Activated T-helper 1 cell treated with anti-CD3 and anti-CD28 coated beads, Interleukin-2, amount 50 U/mL, for 16 hours (primary cell): ENCODE results near the gene SLAMF7.
A peak's percentile ranks its signal among the peaks of the same experiment; 100 is the strongest.
"Not testable (repeated sequence)": the region's sequence is repeated elsewhere in the genome, so short reads cannot be mapped to it uniquely, and the experiment has no call there.

ENCODE experiments used
- DNase-seq, 2 donors: peaks; one replicate each; pipeline ENCODE4 v3.0.0-alpha.2; 2020; ENCODE audit warnings: low read depth in 1 of 2, low spot score in 1 of 2

The SLAMF7 gene

DNA sequence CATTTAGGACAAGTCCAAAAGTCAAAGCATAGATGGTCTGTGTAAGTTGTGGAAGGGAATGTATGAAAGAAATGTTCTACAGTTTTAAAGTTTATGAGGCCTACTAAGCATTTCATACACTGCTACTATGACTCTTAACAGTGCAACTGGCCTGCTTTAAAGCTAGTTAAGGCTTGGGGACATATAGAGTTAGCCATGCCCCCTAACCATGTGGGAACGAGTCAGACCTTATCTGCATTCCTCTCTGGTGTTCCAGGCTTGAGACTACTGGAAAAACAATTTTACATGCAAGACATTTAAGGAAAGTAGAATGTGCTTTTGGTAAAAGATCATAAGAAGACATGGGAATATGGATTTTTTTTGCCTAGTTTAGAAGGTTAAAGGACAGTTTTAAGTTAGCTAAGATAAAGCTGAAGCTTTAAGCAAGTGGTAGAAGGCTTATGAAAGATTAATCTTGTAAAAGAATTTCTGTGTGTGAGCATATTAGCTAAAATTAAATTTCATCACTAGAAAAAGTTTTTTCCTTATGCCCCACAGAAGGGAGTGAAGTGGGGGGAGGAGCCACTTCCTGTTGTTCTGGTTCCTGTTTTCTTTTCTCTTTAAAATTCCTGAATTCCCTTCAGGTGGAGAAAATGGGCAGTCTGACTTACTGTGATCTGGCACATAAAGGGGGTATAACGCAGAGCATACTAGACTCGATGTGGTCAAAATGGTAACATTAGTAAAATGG lies 18.5 kb upstream of the SLAMF7 start:
- no peak for DNase-seq

DNA sequence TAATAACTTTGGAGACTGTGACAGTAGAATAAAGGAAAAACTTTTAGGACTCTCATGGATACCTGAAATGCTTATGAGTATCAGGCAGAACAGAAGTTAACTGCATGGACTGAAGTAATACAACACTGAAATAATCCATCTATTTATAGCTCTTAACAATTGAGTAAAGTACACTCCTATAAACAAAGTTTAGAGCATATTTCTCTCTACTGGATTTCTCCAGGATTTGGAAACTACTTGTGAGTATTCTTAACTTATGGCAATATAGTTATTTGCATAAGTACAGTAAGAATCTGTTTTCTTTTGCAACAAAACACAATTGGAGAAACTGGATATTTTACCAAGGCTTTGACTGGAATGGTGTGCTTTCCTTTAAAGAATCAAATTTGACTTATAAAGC lies 17.6 kb upstream of the SLAMF7 start:
- DNase-seq, result no peak

DNA sequence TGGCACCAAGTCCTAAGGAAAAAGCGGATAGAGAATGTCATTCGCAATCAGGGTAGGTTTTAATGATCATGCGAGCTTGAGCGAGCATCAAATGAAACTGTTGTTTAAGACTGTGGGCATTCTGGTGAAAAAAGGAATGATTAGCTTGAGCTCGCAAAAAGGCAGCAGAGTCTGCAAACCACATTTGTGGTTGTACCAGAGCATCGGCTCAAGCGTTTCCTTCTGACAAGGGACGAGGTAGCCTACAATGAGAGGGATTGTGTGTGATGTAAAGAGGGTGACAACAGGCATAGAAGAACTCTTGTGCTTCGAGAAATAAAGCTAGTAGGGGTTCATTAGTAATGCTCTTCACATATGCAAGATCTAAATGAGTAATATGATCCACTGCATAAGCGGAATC lies 16.3 kb upstream of the SLAMF7 start:
- no peak for DNase-seq

DNA sequence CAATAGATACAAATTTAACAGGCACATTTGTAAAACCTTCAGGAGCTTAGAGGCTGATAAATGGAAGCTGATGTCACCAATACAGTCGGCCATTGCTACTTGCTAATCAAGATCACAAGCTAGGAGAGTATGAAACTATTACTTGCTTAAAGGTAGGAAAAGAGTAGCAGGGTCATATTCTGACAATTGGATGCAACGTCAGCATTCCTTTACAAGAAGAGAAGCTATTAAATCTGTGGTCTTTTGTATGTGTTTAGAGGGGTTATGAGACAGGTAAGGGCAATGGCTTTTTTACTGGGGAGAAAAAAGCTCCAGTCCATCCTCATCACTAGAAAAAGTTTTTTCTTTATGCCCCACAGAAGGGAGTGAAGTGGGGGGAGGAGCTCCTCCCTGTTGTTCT lies 15.7 kb upstream of the SLAMF7 start:
- no peak for DNase-seq

DNA sequence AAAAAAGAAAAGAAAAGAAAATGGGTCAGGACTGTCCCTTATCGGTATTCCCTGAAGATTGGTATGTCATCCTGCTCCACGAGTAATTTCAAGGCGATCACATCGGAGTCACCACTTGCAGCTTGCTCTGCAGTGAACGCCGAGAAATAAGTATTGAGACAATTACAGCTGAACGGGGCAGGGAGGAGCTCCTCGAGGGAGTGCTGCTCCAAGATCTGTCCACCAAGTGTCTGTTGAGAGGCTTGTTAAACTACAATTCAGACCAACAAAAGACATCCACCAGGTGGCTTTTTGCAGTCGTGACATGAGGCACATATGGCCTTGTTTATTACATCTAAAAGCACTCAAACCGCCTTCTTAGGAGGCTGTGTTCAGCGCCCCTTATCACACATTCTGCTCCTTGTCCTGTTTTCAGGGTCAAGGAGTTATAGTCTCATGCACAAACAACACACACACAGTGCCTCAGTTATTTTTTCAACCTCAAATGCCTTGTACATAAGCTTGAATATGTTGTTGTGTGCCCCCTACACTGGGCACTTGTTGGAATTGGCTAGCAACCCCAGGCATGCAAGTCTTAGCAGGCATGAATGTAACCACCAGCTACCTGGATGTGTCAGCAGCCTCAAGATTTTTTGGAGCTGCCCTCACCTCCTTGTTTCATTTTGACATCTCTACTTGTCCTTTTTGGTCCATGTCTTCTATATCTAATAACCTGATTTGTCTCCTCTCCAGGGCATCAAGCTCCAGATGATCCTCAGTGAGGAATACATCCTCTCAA lies 14.4 kb upstream of the SLAMF7 start:
- no peak for DNase-seq

DNA sequence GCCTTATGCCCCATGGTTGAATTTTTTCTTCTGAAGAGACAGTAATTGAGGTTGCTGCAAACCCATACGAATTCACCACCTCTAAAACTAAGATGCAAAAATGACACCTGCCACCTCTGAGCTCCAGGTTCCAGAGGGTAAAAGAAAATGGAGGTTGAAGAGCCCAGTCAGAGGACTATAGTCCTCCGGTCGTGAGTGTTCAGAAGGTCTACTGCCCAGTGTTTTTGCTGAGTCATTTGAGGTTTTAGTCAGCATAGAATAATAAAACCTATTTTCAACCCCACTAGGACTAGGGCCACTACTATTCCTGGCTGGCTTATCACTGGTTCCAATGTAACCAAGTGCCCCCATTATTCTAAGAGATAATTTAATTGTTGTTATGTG lies 12.9 kb upstream of the SLAMF7 start:
- no peak for DNase-seq

DNA sequence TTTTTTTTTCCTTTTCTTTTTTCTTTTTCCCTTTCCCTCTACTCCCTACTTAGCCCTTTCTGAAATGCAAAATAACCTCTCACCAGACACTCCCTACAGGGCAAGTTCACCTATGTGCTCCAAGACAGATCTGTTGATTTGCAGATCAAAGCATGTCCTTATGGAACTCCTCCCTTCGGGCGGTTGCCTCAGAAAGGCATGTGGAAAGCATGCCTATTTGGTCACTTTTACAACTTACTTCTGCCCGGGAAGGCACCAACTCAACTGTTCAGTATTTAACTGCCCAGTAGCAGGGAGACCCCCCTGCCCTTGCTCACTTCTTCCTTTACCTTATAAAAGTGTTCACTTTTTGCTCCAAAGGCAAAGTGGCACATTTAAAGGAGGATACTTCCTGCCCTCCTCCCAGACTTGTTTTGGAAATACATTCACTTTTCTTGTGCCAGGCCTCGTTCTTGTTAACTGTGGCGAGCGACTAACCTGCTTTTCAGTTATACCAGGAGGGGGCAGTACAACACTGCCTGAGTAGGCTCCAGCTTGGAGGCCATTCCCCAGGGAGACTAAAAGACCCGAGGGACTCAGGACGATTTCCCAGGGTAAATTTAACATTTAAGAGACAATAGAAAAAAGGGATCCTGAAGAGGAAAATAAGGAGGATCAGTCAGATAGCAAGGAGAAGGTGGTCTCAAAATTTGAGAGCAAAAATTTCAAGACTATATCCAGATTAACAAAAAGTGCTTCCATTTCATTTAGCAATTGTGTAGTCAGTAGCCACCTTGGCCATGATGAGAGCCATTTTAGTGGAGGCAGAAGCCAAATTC lies 12.3 kb upstream of the SLAMF7 start:
- peak in 1 of 2 donors; percentile 34 for DNase-seq

DNA sequence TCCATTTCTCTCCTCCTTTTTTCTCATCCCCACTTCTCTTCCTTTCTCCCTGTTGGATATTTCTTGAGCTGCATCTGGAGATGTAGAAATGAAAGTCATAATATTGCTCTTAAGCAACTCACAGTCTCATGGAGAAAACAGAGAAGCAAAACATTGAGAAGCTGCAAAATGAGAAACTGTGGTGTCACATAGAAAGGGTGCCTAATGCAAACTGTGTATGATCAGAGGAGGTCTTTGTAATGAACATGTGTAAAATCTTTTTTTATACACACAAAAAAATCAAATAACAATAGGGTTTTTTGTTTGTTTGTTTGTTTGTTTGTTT lies 11.8 kb upstream of the SLAMF7 start:
- DNase-seq, result no peak

DNA sequence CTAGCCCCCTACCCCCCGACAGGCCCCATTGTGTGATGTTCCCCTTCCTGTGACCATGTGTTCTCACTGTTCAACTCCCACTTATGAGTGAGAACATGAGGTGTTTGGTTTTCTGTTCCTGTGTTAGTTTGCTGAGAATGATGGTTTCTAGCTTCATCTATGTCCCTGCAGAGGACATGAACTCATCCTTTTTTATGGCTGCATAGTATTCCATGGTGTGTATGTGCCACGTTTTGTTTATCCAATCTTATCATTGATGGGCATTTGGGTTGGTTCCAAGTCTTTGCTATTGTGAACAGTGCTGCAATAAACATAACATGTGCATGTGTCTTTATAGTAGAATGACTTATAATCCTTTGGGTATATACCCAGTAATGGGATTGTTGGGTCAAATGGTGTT lies 7.5 kb upstream of the SLAMF7 start:
- not testable (repeated sequence) for DNase-seq

DNA sequence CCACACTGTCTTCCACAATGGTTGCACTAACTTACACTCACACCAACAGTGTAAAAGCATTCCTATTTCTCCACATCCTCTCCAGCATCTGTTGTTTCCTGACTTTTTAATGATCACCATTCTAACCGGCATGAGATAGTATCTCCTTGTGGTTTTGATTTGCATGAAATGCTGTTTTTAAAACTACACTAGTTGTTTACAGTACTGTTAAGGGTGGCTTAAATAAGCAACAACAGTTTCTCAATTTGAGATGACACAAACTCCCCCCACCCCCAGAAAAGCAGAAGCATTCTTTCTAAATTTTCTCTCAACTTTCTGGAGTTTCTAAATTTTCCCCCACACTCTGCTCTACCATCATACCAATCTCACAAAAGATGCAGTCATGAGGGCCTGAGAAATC lies 7.1 kb upstream of the SLAMF7 start:
- no peak for DNase-seq

DNA sequence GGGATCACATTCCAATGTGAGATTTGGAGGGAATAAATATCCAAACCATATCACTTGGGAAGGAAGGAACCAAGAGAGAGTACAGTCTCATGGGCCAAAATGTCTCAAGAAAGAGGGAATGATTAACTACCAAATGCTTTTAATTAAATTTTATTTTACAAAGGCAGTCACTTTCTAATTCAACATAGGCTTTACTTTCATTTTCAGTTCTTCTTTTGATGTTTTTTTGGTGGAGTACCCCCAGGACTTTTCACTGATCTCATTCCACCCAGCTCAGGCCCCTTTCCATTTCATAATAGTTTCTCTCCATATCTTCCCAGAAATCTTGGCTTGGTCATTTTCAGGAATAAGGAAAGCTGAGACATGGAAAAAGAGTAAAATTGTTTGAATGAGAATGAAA lies 5.1 kb upstream of the SLAMF7 start:
- no peak for DNase-seq

DNA sequence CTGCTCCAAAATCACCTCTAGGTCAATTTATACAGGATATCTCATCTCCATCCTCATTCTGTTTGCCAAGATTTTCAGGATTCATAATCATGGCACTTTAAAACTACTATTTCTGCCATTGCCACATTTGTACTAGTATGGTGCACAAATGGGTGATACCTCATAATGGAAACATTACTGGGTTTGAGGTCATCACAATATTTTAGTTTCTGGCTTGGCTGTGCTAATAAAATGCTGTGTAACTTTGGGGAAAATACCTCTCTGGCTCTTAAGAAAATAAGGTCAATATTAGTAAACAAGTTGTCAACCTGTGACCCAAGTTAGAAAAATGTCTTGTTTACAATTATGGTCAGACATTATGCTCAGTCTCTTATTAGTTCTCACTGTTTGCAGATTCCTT lies 4.7 kb upstream of the SLAMF7 start:
- no peak for DNase-seq

DNA sequence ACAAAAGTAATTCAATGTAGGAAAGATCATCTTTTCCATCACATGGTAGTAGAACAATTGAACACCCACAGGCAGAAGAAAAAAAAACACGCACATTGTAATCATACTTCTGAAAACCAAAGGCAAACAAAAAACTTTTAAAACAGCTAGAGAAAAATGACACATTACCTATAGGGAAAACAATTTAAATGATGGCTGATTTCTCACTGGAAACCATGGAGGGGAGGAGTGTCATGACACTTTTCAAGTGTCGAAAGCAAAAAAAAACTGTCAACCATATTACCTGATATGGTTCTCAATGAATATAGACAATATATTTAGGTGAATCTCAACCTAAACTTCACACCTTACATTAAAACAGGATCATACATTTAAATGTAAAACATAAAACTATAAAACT lies 776 bp upstream of the SLAMF7 start:
- DNase-seq, result no peak

DNA sequence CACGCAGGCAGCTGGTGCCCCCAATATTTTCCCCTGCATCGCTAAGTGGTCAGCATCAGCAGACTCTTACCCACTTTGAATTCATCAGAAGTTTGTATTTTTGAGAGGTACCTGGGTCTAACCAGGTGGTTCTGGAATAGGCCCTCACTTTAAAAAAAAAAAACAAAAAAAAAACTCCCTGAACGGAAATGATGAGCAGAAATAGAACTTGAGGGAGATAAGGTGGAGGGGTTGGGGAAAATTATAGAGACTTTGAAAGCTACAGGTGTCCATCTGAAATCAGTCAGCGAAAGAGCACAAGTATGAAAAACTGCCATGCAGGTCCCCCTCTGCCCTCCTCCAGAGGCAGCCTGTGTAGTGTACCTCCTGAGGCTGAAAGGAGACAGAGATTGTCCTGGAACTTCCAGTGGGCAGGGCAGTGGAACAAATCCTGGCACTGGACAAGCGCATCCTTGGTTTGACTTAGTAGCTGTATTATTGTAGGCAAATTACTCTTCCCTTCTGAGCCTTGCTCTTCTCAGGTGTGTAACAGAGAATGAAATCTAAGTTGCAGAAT lies 1.2 kb downstream of the SLAMF7 start:
- no peak for DNase-seq

DNA sequence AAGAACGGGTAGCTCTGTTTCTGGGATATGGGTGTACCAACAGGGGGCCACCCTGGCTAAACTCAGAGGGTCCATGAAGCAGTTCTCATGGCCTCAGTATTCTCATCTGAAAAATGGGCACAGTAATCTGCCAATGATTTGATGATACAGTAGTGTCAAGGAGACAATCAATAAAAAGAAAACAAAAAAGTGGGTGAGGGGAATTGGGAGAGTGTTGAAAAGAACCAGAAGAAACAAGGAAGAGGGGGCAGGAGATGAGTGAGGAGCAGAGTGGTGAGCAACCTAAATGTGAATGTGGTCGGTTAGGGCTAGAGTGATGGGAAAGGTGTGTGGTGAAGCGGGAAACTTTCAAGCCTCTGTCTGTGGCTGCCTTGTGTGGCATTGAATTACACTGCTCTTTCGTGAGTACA lies 2.0 kb downstream of the SLAMF7 start:
- no peak for DNase-seq

DNA sequence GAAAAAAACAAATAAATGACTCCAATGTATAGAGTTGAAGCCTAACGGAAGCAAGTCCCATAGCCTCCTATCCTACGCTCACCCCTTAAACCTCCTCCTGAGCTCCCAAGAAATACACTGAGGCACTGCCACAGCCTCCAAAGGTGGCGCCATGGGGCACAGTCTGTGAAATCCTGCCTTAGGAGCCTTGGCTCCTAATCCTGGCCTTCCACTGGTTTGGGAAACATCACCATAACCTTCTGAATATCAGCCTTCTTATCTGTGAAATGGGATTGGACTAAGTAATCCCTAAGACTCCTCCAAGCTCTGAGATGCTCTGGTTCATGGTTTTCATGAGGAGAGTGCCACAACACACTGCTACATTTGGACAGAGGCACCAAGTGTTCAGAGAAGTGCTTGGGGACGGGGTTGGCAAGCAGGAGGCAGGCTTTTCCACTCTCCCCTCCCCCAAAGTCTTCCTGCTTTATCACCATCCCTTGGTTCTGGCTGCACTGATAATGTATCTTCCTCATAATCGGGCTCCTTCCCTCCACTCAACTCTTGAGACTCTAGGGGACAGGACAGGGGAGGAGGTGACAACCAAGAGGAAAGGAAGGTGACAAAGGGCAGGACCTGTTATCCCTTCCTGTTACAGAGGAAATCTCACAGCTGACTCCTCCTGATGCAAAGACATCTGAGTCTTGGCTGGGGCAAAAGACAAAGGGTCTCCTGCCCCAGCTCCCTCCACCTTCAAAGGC lies 2.7 kb downstream of the SLAMF7 start:
- DNase-seq, result no peak

DNA sequence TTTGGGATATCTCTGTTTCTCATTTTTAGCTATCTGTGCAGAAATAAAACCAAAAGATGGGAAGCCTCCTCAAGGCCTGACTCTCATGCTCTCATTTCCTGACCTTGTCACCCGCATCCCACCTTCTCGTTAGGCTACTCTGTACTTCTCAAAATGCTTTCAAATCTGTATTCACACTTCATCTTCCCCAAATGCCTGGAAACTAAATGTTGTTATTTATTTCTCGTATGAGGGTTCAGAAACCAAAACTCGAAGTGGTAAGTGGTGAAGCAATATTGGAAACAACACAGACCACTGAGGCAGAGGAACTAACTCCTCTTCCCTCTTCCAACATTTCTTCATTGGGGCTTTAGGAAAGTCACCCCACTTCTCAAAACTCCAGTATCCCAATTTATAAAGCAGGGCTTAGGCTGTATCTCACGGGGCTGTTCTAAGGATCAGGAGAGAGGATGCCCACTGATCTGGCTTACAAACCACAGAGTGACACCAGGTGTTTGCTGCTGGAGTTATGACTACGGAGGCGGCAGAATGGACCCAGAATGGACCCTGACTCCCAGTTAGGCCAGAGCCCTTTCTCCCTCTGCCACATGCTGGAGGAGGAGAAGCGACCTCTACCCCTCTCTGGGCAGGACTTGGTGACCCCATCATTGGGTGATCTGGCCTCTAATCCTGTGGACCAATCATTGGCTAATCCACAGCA lies 3.5 kb downstream of the SLAMF7 start:
- no peak for DNase-seq

DNA sequence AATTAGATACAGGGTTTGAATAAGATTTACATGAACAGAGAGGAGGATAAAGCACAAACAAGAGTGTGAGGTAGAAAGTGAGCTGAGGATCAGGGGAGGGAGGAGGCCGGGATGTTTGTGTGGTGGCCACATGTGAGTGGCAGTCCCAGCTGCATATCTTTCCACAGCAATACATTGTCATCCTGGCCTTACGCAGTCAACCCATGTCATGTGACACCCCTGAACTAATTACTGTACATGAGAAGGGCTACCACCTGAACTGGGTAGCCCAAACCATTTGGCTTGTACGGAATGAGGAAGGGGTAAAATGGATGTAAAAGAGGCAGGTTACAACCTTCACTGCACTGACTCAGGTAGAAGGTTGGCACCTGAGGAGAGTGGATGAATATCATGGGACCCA lies 4.2 kb downstream of the SLAMF7 start:
- DNase-seq, result no peak

DNA sequence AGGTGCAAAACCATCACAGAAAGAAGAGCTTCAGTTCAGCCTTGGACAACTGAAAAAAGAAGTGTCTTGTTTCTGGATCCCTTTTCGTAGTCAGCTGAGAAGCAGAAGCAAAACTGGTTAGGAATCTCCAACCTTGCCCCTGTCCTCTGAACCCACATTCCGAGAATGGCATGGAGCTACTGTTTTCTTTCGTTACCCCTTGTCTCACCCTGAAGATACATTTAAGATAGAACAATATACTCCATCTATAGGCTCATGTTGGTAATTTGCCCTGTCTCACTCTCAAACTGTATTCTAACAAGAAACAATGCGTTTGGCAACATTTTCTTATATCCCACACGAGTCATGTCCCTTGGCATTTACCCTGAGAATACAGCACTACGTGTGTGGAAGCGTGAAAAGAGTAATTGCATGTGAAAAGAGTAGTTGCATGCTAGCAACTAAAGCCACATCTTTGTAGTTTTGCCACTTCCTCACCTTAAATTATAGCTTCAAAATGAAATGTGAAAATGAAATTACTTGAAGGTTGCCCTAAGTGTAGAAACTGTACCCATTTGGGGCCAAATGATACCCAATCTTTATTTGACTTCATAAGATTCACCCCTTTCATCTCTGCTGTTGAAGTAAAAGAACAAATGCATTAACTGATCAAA lies 5.3 kb downstream of the SLAMF7 start:
- no peak for DNase-seq
